GM19238 (cell line): ENCODE measurements around the gene PDC.
"Not testable (repeated sequence)": the region's sequence is repeated elsewhere in the genome, so short reads cannot be mapped to it uniquely, and the experiment has no call there.

ENCODE experiments used
- DNase-seq: peaks from one replicate; pipeline ENCODE4 v3.0.0; 2011; ENCODE audit warnings: low spot score; ENCODE audit not compliant: insufficient read length

Gene PDC

GRCh38 chr1:186403632-186404031 lies 57.3 kb downstream of the PDC start:
- DNase-seq: no peak

GRCh38 chr1:186401446-186401845 lies 59.5 kb downstream of the PDC start:
- not testable (repeated sequence) for DNase-seq
